HepG2 (cell line): Measurements from ENCODE around the gene HNRNPC. TPM values are rescaled to one million over a fixed set of nuclear protein-coding genes. Genes with fewer than 3 reads are reported as not detected.
A peak's percentile ranks its signal among the peaks of the same experiment; 100 is the strongest.

Source experiments
- ARNTL ChIP-seq: sonication (generic); formaldehyde crosslinking; IDR thresholded peaks from 2 replicates; pipeline ENCODE4 v1.4.0; 2020; ENCODE audit warnings: mild to moderate bottlenecking, missing genetic modification reagents
- CCAR2 ChIP-seq: fragments of 200-400 bp; formaldehyde crosslinking; optimal IDR thresholded peaks from 2 replicates; pipeline ENCODE3; 2018; ENCODE audit warnings: low read depth, mild to moderate bottlenecking, low read length, moderate library complexity
- KDM4B ChIP-seq: sonication (generic); formaldehyde crosslinking; IDR thresholded peaks from 2 replicates; pipeline ENCODE4 v1.4.0; 2020; ENCODE audit warnings: missing genetic modification reagents
- KDM5A ChIP-seq: fragments of 200-600 bp; sonication (generic); IDR thresholded peaks from 2 replicates; pipeline ENCODE4 v1.7.0; 2018; ENCODE audit warnings: antibody characterized with exemption, mild to moderate bottlenecking, low read length, borderline replicate concordance
- MLXIP ChIP-seq: sonication (generic); formaldehyde crosslinking; IDR thresholded peaks from 2 replicates; pipeline ENCODE4 v1.9.0; 2021; ENCODE audit warnings: missing genetic modification reagents, borderline replicate concordance
- NFYC ChIP-seq: IDR thresholded peaks from 2 replicates; pipeline ENCODE4 v1.6.1; 2016; ENCODE audit warnings: missing genetic modification reagents, missing compliant biosample characterization
- NPAS2 ChIP-seq: sonication (generic); formaldehyde crosslinking; IDR thresholded peaks from 2 replicates; pipeline ENCODE4 v1.8.0; 2022; ENCODE audit warnings: mild to moderate bottlenecking, missing genetic modification reagents, borderline replicate concordance
- RNF2 ChIP-seq: fragments of 450-650 bp; conservative IDR thresholded peaks from 2 replicates; pipeline ENCODE4 v1.6.1; 2016; ENCODE audit warnings: low read depth
- SIN3B ChIP-seq: fragments of 150-350 bp; IDR thresholded peaks from 2 replicates; pipeline ENCODE4 v1.6.1; 2014; ENCODE audit warnings: low read length
- SKI ChIP-seq: fragments of 450-650 bp; IDR thresholded peaks from one replicate; pipeline ENCODE4 v1.6.1; 2018; ENCODE audit warnings: mild to moderate bottlenecking; ENCODE audit not compliant: partially characterized antibody
- SOX5 ChIP-seq: IDR thresholded peaks from 2 replicates; pipeline ENCODE4 v1.6.1; 2016; ENCODE audit warnings: borderline replicate concordance
- SRY ChIP-seq: sonication (generic); formaldehyde crosslinking; IDR thresholded peaks from 2 replicates; pipeline ENCODE4 v1.8.0; 2022; ENCODE audit warnings: mild to moderate bottlenecking, missing genetic modification reagents
- TRIM24 ChIP-seq: sonication (generic); formaldehyde crosslinking; IDR thresholded peaks from 2 replicates; pipeline ENCODE4 v1.8.0; 2022; ENCODE audit warnings: mild to moderate bottlenecking, missing genetic modification reagents
- ZFP62 ChIP-seq: sonication (generic); formaldehyde crosslinking; IDR thresholded peaks from 2 replicates; pipeline ENCODE4 v1.4.0; 2020; ENCODE audit warnings: missing genetic modification reagents
- ZMYM2 ChIP-seq: sonication (generic); formaldehyde crosslinking; IDR thresholded peaks from 2 replicates; pipeline ENCODE4 v1.8.0; 2022; ENCODE audit warnings: mild to moderate bottlenecking, missing genetic modification reagents
- ZNF296 ChIP-seq: sonication (generic); formaldehyde crosslinking; conservative IDR thresholded peaks from 2 replicates; pipeline ENCODE4 v1.5.0; 2020; ENCODE audit warnings: mild to moderate bottlenecking, missing genetic modification reagents
- ZNF318 ChIP-seq: sonication (generic); formaldehyde crosslinking; IDR thresholded peaks from 2 replicates; pipeline ENCODE4 v1.4.0; 2020; ENCODE audit warnings: mild to moderate bottlenecking, missing genetic modification reagents
- ZNF552 ChIP-seq: sonication (generic); formaldehyde crosslinking; IDR thresholded peaks from 2 replicates; pipeline ENCODE4 v1.9.0; 2022; ENCODE audit warnings: missing genetic modification reagents, mild to moderate bottlenecking, borderline replicate concordance
- ZNF564 ChIP-seq: sonication (generic); formaldehyde crosslinking; IDR thresholded peaks from 2 replicates; pipeline ENCODE4 v1.8.1; 2023; ENCODE audit warnings: mild to moderate bottlenecking, missing genetic modification reagents
- ZNF773 ChIP-seq: sonication (generic); formaldehyde crosslinking; IDR thresholded peaks from 2 replicates; pipeline ENCODE4 v1.4.0; 2020; ENCODE audit warnings: missing genetic modification reagents, borderline replicate concordance
- ZNF878 ChIP-seq: sonication (generic); formaldehyde crosslinking; IDR thresholded peaks from 2 replicates; pipeline ENCODE4 v1.8.1; 2023; ENCODE audit warnings: mild to moderate bottlenecking, missing genetic modification reagents, moderate library complexity
- polyA plus RNA-seq, 8 experiments: library from polyadenylated mRNA; depleted of rRNA in 3 of 8; stranded (reverse) in 7 of 8; unstranded in 1 of 8; fragments of >200 nt; fragmentation: Illumina TruSeq in 4 of 8; extraction: Trizol in 4 of 8; gene quantifications; 2 replicates each; pipeline versions ENCODE4 v1.2.1 to v1.2.3, GENCODE V29; 2011 to 2016; ENCODE audit warnings: low read depth in 4 of 8, missing spikeins in 1 of 8, mixed read lengths in 1 of 8; ENCODE audit not compliant: insufficient read depth in 1 of 8
- total RNA-seq, 5 experiments: library from RNA; depleted of rRNA; stranded (reverse); fragments of >200 nt; fragmentation: Illumina TruSeq; extraction: Trizol; gene quantifications; 2 replicates each; pipeline ENCODE4 v1.2.3, GENCODE V29; 2016; ENCODE audit warnings: low read depth in 1 of 5

Gene HNRNPC
- total and polyA plus RNA-seq, 2 of the 13 experiments (the other 11 are each of a cell fraction or from before 2014, with no cell fraction given) = 628 to 1,099 TPM

- TF ChIP-seq ZNF318 (CRISPR knock-in tag) (no peak; the same call in 1 of the 2 replicates), SKI (no peak), SOX5 (CRISPR knock-in tag) (no peak), NFYC (no peak), CCAR2 (no peak), ZFP62 (no peak), TRIM24 (no peak), MLXIP (CRISPR knock-in tag) (no peak), SIN3B (peak; percentile 12; the same call in 1 of the 2 replicates), ZNF564 (CRISPR knock-in tag) (peak; percentile 15; the same call in 1 of the 2 replicates), ZNF552 (no peak), ARNTL (no peak), SRY (no peak), KDM4B (CRISPR knock-in tag) (no peak; the same call in 1 of the 2 replicates), RNF2 (no peak), ZNF878 (no peak), NPAS2 (CRISPR knock-in tag) (no peak), ZNF296 (CRISPR knock-in tag) (no peak), ZMYM2 (CRISPR knock-in tag) (0 out of 2 replicates have a peak, but pooled peaks have one; percentile 24), KDM5A (peak; percentile 75), ZNF773 (CRISPR knock-in tag) (no peak)
These were observed 508 bp downstream of the HNRNPC start (continued) for GRCh38 chr14:21268617-21269251.
